Activated B cell treated with CpG ODN at 0.5 μM for 24 hours (primary cell): ENCODE measurements around the gene HEPHL1. TPM values are rescaled to one million over a fixed set of nuclear protein-coding genes. Genes with fewer than 3 reads are reported as not detected.

Experiments used
- ATAC-seq: fragments of 200-7000 bp; cut with Tn5 transposase; one replicate; pipeline ENCODE4 v1.10.0; 2021; ENCODE audit warnings: low read depth, mild to moderate bottlenecking, moderate library complexity
- CTCF ChIA-PET: fragments of 350-600 bp; sonication (Branson Sonifier 250); formaldehyde crosslinking; loops from one replicate; lab custom pipeline; 2021; ENCODE audit warnings: antibody characterized with exemption; lab: Charles Lee
- POLR2A ChIA-PET: fragments of 350-600 bp; sonication (Branson Sonifier 250); formaldehyde crosslinking; loops from one replicate; lab custom pipeline; 2021; ENCODE audit warnings: antibody characterized with exemption; lab: Charles Lee
- DNase-seq: peaks from one replicate; pipeline ENCODE4 v3.0.0; 2022
- H3K27ac Mint-ChIP-seq: one replicate; pipeline ENCODE4 v1.8.0; 2020; ENCODE audit warnings: mixed read lengths
- H3K27me3 Mint-ChIP-seq: one replicate; pipeline ENCODE4 v1.8.0; 2021; ENCODE audit warnings: mixed read lengths
- H3K36me3 Mint-ChIP-seq: one replicate; pipeline ENCODE4 v1.8.0; 2021; ENCODE audit warnings: low read depth, mixed read lengths
- H3K4me1 Mint-ChIP-seq: one replicate; pipeline ENCODE4 v1.8.0; 2021; ENCODE audit warnings: mixed read lengths
- H3K4me3 Mint-ChIP-seq: one replicate; pipeline ENCODE4 v1.8.0; 2020; ENCODE audit warnings: mild to moderate bottlenecking, mixed read lengths
- H3K9me3 Mint-ChIP-seq: one replicate; pipeline ENCODE4 v1.8.0; 2020; ENCODE audit warnings: mixed read lengths
- CTCF ChIP-seq: fragments of 200-600 bp; IDR thresholded peaks from one replicate; pipeline ENCODE4 v1.8.0; 2022; ENCODE audit warnings: antibody characterized with exemption, mild to moderate bottlenecking
- intact Hi-C: fragments of 100-400 bp; cut with micrococcal nuclease; formaldehyde crosslinking; loops from one replicate; pipeline ENCODE4 v1.15.1; 2024
- total RNA-seq: library from RNA; stranded (reverse); gene quantifications from 2 replicates; pipeline ENCODE4 v1.2.3, GENCODE V29; 2022

HEPHL1 gene
- total RNA-seq, 1 donor from 2014 or later = not detected

DNA sequence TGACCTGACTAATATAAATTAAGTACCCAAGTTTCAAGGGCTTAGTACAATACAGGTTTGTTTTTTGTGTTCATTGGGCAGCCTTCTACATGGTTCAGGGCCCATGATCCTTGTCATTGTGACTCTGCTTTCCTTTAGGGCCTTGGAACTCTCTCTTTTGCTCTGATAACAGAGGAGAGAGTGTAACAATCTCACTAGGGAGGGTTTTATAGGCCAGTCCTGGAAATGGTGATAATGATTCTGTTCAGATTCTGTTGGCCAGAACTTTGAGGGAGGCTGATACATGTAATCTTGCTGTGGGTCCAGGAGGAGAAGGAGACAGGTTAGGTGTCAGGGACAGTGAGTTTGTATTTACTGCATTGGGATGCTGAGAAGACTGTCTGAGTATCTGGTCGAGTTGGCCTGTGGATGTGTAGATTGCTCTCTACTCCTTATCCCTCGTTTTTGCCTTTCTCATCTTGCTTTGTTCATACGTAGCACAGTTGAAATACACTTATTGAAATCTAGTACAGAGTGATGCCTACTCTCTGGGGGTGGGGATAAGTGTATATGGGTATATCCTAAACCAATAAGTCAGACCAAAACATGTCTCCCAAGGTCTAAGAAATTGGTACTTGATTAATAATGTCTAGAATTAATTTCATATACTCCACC lies 37.5 kb upstream of the HEPHL1 start:
- TF ChIP-seq CTCF = no peak
- ChIA-PET CTCF (no interaction called here), POLR2A (no interaction called here)
- ATAC-seq (no peak), DNase-seq (no peak)
- H3K36me3 Mint-ChIP-seq = no peaks in the 10 kb centered on the region
- H3K27ac Mint-ChIP-seq = no peak overlapping the region
- H3K4me1 Mint-ChIP-seq = no peaks in the 10 kb centered on the region
- no peak overlapping the region for H3K4me3 Mint-ChIP-seq
- peaks cover 7% of the 10 kb centered on the region for H3K27me3 Mint-ChIP-seq
- H3K9me3 Mint-ChIP-seq = peaks cover 3% of the 10 kb centered on the region
- intact Hi-C loops = no loop called here

GRCh38 chr11:93984196-93984567 lies 37.0 kb upstream of the HEPHL1 start:
- ChIA-PET CTCF (no interaction called here), POLR2A (no interaction called here)
- ATAC-seq (no peak), DNase-seq (no peak)
- intact Hi-C loops = no loop called here
- Mint-ChIP-seq H3K36me3 (no peaks in the 10 kb centered on the region), H3K4me1 (no peaks in the 10 kb centered on the region), H3K27me3 (peaks cover 6% of the 10 kb centered on the region), H3K4me3 (no peak overlapping the region), H3K27ac (no peak overlapping the region), H3K9me3 (peaks cover 5% of the 10 kb centered on the region)
- TF ChIP-seq CTCF = no peak

DNA sequence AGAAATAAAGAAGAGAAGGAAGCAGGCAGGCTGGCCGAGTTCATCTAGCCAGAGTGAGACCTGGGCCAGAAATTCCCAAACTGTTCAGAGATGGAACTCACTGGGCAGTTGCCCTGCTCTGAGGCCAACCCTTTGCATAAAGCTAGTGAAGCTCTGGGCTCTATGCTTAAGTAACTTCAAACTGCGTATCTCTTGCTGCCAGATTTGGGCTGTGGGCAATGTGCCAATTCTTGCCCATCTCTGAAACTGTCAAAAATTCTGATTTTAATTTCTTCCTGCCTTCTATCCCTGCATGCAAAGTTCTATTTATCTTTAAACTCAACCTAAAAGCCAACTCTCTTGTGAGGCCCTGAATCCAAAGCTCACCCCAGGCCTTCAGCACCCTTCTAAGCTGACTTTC lies 36.2 kb upstream of the HEPHL1 start:
- DNase-seq (no peak), ATAC-seq (no peak)
- Mint-ChIP-seq H3K4me1 (no peaks in the 10 kb centered on the region), H3K4me3 (no peak overlapping the region), H3K9me3 (peaks cover 5% of the 10 kb centered on the region), H3K27ac (no peak overlapping the region), H3K36me3 (no peaks in the 10 kb centered on the region), H3K27me3 (no peaks in the 10 kb centered on the region)
- intact Hi-C loops = no loop called here
- POLR2A ChIA-PET = no interaction called here
- no peak for TF ChIP-seq CTCF
- CTCF ChIA-PET = no interaction called here

DNA sequence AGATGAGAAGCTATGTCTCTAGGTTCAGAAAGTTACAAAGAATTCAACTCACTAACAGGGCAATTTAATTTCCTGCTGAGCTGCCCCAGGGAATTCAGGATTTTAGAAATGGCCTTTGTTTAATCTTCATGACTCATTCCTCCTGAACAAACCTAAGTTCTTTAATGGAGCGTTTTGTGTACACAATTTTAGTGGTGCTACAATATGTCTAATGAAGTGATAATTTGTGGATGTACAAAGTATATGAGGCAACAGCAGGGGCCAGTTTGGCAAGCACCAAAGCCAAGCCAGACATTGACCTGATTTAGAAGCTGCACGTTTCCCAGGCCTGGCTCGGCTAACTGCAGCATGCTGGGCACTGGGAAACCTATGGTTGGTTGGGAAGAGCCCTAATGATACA lies 34.4 kb upstream of the HEPHL1 start:
- ChIA-PET CTCF (no interaction called here), POLR2A (no interaction called here)
- Mint-ChIP-seq H3K4me1 (no peaks in the 10 kb centered on the region), H3K27me3 (no peaks in the 10 kb centered on the region), H3K36me3 (no peaks in the 10 kb centered on the region), H3K27ac (no peak overlapping the region), H3K4me3 (no peak overlapping the region), H3K9me3 (peaks cover 11% of the 10 kb centered on the region)
- no peak for TF ChIP-seq CTCF
- intact Hi-C loops = no loop called here
- no peak for ATAC-seq
- DNase-seq = no peak

- intact Hi-C loops = no loop called here
- Mint-ChIP-seq H3K9me3 (peaks cover 22% of the 10 kb centered on the region), H3K36me3 (no peaks in the 10 kb centered on the region), H3K4me1 (no peaks in the 10 kb centered on the region), H3K27ac (no peak overlapping the region), H3K4me3 (no peak overlapping the region), H3K27me3 (no peaks in the 10 kb centered on the region)
- POLR2A ChIA-PET = no interaction called here
- DNase-seq = no peak
- CTCF ChIA-PET = no interaction called here
- TF ChIP-seq CTCF = no peak
- no peak for ATAC-seq
Measured at GRCh38 chr11:93988455-93988854, 32.7 kb upstream of the HEPHL1 start.
